ENCODE data around the gene CAVIN2. TPM values are rescaled to one million over a fixed set of nuclear protein-coding genes. Genes with fewer than 3 reads are reported as not detected.

Gene CAVIN2
- total and polyA plus RNA-seq, 9 of the 15 experiments (the other 6 are each of a cell fraction or from before 2014, with no cell fraction given): 20.6 to 92.4 (median 69.0) TPM

DNA sequence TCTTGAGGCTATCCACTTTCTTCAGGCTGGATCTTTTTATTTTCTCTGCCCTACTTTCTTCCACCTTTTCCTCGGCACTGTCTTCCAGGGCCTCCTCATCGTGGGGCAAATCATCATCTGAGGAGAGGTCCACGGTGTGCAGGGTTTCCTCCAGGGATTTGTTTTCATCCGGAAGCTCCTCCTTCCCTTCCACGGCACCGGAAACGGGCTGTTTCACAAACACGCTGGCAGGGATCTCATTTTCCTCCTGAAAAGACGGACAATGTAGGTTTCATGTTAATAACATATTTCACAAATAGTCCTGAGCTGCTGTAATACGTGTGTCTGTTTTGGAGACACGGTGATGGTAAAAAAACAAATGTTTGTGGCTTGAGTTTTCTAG, 10.4 kb downstream of the CAVIN2 start:
- peak overlapping the region; percentile 76 to 94; a peak in 3 of 4 replicates for H3K9ac ChIP-seq (ENCODE audit: insufficient read depth in 1 of 2, low read depth in 2 of 2, low read length in 2 of 2)
- in situ Hi-C loops (cut with MboI): loop anchor here (10.0 kb wide), 1 partner anchor 272 kb away; no protein-coding TSS in a partner anchor
- H3K27ac ChIP-seq (ENCODE audit: extremely low read depth, low read depth, low read length): peak overlapping the region; percentile 95
- BruUV-seq (replicated peaks): TSS peak; percentile 84
- intact Hi-C loops (cut with micrococcal nuclease): loop anchor here (2.0 to 10.0 kb wide), 3 partner anchors 30 to 262 kb away; no protein-coding TSS in a partner anchor
- H4K20me1 ChIP-seq (replicated peaks; ENCODE audit: control insufficient read depth, insufficient read depth, low read length): no peaks in the 10 kb centered on the region
- H3K9me1 ChIP-seq (ENCODE audit: control insufficient read depth, insufficient read depth, low read length): no peaks in the 10 kb centered on the region
- H3K4me2 ChIP-seq (ENCODE audit: insufficient read depth, low read length): peak overlapping the region; percentile 88
- 2% methylated on average over 7 of the region's 11 CpGs for WGBS (ENCODE audit: insufficient coverage, low coverage, missing lambda C conversion rate)
- ATAC-seq (peak; percentile 14), DNase-seq (ENCODE audit: extremely low read depth in 1 of 4, low spot score in 3 of 4) (peak in 2 of 4 experiments; percentile 21 to 74), FAIRE-seq (no peak)
- peaks cover 7% of the 10 kb centered on the region for H3K9me3 ChIP-seq (replicated peaks; ENCODE audit: control insufficient read depth, insufficient read depth, low read depth, low read length)
- peaks cover 8 to 56% of the 10 kb centered on the region in 2 experiments for H3K4me1 ChIP-seq (replicated peaks in 1 of 2; ENCODE audit: control insufficient read depth in 2 of 2, insufficient read depth in 2 of 2, low read length in 2 of 2)
- peak overlapping the region; percentile 50 for H3K4me3 ChIP-seq
- H3K79me2 ChIP-seq (ENCODE audit: control insufficient read depth, insufficient read depth, low read length): peaks cover 93% of the 10 kb centered on the region
- peak overlapping the region; percentile 22 for H2AFZ ChIP-seq (ENCODE audit: low read depth, low read length)
- ChIA-PET POLR2A (interaction anchor here (0.7 to 2.0 kb wide), 7 partner anchors 8 to 245 kb away, joined by 3 to 15 read pairs (median 5); partner anchors contain the start of gene CAVIN2), CTCF (ENCODE audit: low intra/inter-chr PET ratio) (no interaction called here)
- peaks cover 60% of the 10 kb centered on the region for H3K36me3 ChIP-seq (ENCODE audit: control insufficient read depth, insufficient read depth, low read length)
- no peaks in the 10 kb centered on the region for H3K27me3 ChIP-seq (ENCODE audit: control insufficient read depth in 2 of 2, insufficient read depth in 2 of 2, low read length in 2 of 2)
- TF ChIP-seq SFPQ (IDR thresholded peaks at IDR 0.05; ENCODE audit: low read depth, low read length) (no peak), CBX1 (IDR thresholded peaks at IDR 0.05; ENCODE audit: low read depth) (0 out of 2 replicates have a peak, but pooled peaks have one; percentile 7), SRF (CRISPR knock-in tag; IDR thresholded peaks at IDR 0.05) (no peak), PHF8 (IDR thresholded peaks at IDR 0.05; ENCODE audit: borderline replicate concordance, low read length) (peak; percentile 16; the same call in 1 of the 2 replicates), ZNF57 (CRISPR knock-in tag; IDR thresholded peaks at IDR 0.05) (no peak), HINFP (tag; conservative IDR thresholded peaks at IDR 0.05; ENCODE audit: low read depth) (0 out of 2 replicates have a peak, but pooled peaks have one; percentile 26), MTF1 (CRISPR knock-in tag; IDR thresholded peaks at IDR 0.05; ENCODE audit: borderline replicate concordance) (no peak), GABPA (tag; conservative IDR thresholded peaks at IDR 0.05; ENCODE audit: low read depth) (peak; percentile 66; the same call in 1 of the 2 replicates), CBFB (CRISPR knock-in tag; IDR thresholded peaks at IDR 0.05) (no peak), POLR2H (tag; IDR thresholded peaks at IDR 0.05; ENCODE audit: low read depth) (peak; percentile 73)
- TF ChIP-seq, protein P1, sequence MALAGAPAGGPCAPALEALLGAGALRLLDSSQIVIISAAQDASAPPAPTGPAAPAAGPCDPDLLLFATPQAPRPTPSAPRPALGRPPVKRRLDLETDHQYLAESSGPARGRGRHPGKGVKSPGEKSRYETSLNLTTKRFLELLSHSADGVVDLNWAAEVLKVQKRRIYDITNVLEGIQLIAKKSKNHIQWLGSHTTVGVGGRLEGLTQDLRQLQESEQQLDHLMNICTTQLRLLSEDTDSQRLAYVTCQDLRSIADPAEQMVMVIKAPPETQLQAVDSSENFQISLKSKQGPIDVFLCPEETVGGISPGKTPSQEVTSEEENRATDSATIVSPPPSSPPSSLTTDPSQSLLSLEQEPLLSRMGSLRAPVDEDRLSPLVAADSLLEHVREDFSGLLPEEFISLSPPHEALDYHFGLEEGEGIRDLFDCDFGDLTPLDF (CRISPR knock-in tag; IDR thresholded peaks at IDR 0.05): 0 out of 2 replicates have a peak, but pooled peaks have one; percentile 36
- TF ChIP-seq, protein P2, sequence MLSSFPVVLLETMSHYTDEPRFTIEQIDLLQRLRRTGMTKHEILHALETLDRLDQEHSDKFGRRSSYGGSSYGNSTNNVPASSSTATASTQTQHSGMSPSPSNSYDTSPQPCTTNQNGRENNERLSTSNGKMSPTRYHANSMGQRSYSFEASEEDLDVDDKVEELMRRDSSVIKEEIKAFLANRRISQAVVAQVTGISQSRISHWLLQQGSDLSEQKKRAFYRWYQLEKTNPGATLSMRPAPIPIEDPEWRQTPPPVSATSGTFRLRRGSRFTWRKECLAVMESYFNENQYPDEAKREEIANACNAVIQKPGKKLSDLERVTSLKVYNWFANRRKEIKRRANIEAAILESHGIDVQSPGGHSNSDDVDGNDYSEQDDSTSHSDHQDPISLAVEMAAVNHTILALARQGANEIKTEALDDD (IDR thresholded peaks at IDR 0.05): no peak

Measured in K562 (cell line).